ENCODE data around the gene MYT1. TPM values are rescaled to one million over a fixed set of nuclear protein-coding genes. Genes with fewer than 3 reads are reported as not detected.

Gene MYT1
- total and polyA plus RNA-seq, 2 of the 8 experiments (the other 6 are each of a cell fraction or from before 2014, with no cell fraction given) = 0.63 to 2.0 TPM

- TF ChIP-seq CHD7 (IDR thresholded peaks at IDR 0.05; ENCODE audit: insufficient replicate concordance, low read length) (no peak), POLR2AphosphoS5 (IDR thresholded peaks at IDR 0.05; ENCODE audit: low read depth, low read length) (no peak), MAFK (IDR thresholded peaks at IDR 0.05; ENCODE audit: low read depth, low read length) (peak; percentile 21; the same call in 1 of the 2 replicates)
These were observed 25.3 kb downstream of the MYT1 start (continued) for GRCh38 chr20:64189530-64189966.

All from H1 (cell line).